Breast epithelium (tissue), 4 donors: ENCODE measurements around the gene HDAC4. TPM values are rescaled to one million over a fixed set of nuclear protein-coding genes. Genes with fewer than 3 reads are reported as not detected.

Experiments used
- DNase-seq, 2 donors: peaks; one replicate each; pipeline ENCODE4 v3.0.0-alpha.2; 2019; ENCODE audit warnings: low spot score in 2 of 2
- H3K27ac ChIP-seq, 2 donors: fragments of 200-600 bp; sonication (generic) in 1 of 2; one replicate each; pipeline ENCODE4 v1.5.1; 2016 to 2019; ENCODE audit warnings: mild to moderate bottlenecking in 1 of 2
- H3K27me3 ChIP-seq, 2 donors: fragments of 200-600 bp; sonication (generic) in 1 of 2; one replicate each; pipeline versions ENCODE4 v1.5.1 to v1.6.0; 2017 to 2019; ENCODE audit warnings: control low read depth in 1 of 2, mild to moderate bottlenecking in 1 of 2
- H3K36me3 ChIP-seq: fragments of 200-600 bp; one replicate; pipeline ENCODE4 v1.5.1; 2019
- H3K4me1 ChIP-seq, 2 donors: fragments of 200-600 bp; sonication (generic); one replicate each; pipeline ENCODE4 v1.5.1; 2016 to 2019; ENCODE audit warnings: control low read depth in 1 of 2
- H3K4me3 ChIP-seq, 3 donors: fragments of 200-600 bp; sonication (generic); 1 replicate in 2 of 3; 2 replicates in 1 of 3; pipeline ENCODE4 v1.5.1; 2016 to 2019; ENCODE audit warnings: mild to moderate bottlenecking in 3 of 3, moderate library complexity in 2 of 3
- H3K9me3 ChIP-seq, 2 donors: fragments of 200-600 bp; sonication (generic) in 1 of 2; one replicate each; pipeline ENCODE4 v1.5.1; 2016 to 2019; ENCODE audit warnings: control low read depth in 1 of 2
- CTCF ChIP-seq, 3 donors: fragments of 450-650 bp; IDR thresholded peaks; one replicate each; pipeline ENCODE4 v1.5.1; 2016 to 2017; ENCODE audit warnings: antibody characterized with exemption in 3 of 3, mild to moderate bottlenecking in 3 of 3, moderate library complexity in 3 of 3
- POLR2A ChIP-seq: fragments of 450-650 bp; IDR thresholded peaks from one replicate; pipeline ENCODE4 v1.6.1; 2016; ENCODE audit warnings: antibody characterized with exemption, mild to moderate bottlenecking, moderate library complexity
- POLR2AphosphoS5 ChIP-seq, 3 donors: sonication (generic); formaldehyde crosslinking; IDR thresholded peaks; one replicate each; pipeline ENCODE4 v1.6.1; 2017; ENCODE audit warnings: antibody characterized with exemption in 3 of 3
- intact Hi-C: fragments of 100-400 bp; cut with DNase I; formaldehyde crosslinking; loops from one replicate; pipeline ENCODE4 v1.15.1; 2023; ENCODE audit warnings: low total_unique reads
- total RNA-seq, 3 donors: library from RNA; depleted of rRNA; stranded (reverse); fragments of >200 nt; gene quantifications; one replicate each; pipeline ENCODE4 v1.1.0, GENCODE V29; 2016

HDAC4 gene
- total RNA-seq, 3 donors from 2014 or later = 20.3 to 36.0 (median 32.8) TPM

GRCh38 chr2:239142296-239142695 is 258.5 kb downstream of the HDAC4 start:
- no peak for DNase-seq
- Histone ChIP-seq H3K27me3 (no peaks in the 10 kb centered on the region), H3K27ac (no peak overlapping the region), H3K36me3 (no peaks in the 10 kb centered on the region), H3K9me3 (no peaks in the 10 kb centered on the region), H3K4me3 (no peak overlapping the region), H3K4me1 (no peaks in the 10 kb centered on the region)
- TF ChIP-seq POLR2A (no peak), CTCF (IDR thresholded peaks at IDR 0.05) (no peak), POLR2AphosphoS5 (IDR thresholded peaks at IDR 0.05) (no peak)
- intact Hi-C loops = no loop called here

- H3K36me3 ChIP-seq = no peaks in the 10 kb centered on the region
- H3K27me3 ChIP-seq = no peaks in the 10 kb centered on the region
- TF ChIP-seq POLR2AphosphoS5 (IDR thresholded peaks at IDR 0.05) (no peak), POLR2A (no peak), CTCF (IDR thresholded peaks at IDR 0.05) (no peak)
- no peak for DNase-seq
- no peaks in the 10 kb centered on the region for H3K4me1 ChIP-seq
- H3K9me3 ChIP-seq = no peaks in the 10 kb centered on the region
- intact Hi-C loops = no loop called here
- H3K4me3 ChIP-seq = no peak overlapping the region
- H3K27ac ChIP-seq = no peak overlapping the region
Observed at GRCh38 chr2:239141021-239141760, 259.6 kb downstream of the HDAC4 start.

GRCh38 chr2:239140346-239141020 is 260.3 kb downstream of the HDAC4 start:
- Histone ChIP-seq H3K4me3 (no peak overlapping the region), H3K4me1 (no peaks in the 10 kb centered on the region), H3K27me3 (no peaks in the 10 kb centered on the region), H3K36me3 (no peaks in the 10 kb centered on the region), H3K27ac (no peak overlapping the region), H3K9me3 (no peaks in the 10 kb centered on the region)
- TF ChIP-seq POLR2A (no peak), CTCF (IDR thresholded peaks at IDR 0.05) (no peak), POLR2AphosphoS5 (IDR thresholded peaks at IDR 0.05) (no peak)
- intact Hi-C loops = no loop called here
- DNase-seq = no peak

GRCh38 chr2:239139566-239139965 is 261.3 kb downstream of the HDAC4 start:
- Histone ChIP-seq H3K4me1 (no peaks in the 10 kb centered on the region), H3K4me3 (no peak overlapping the region), H3K36me3 (no peaks in the 10 kb centered on the region), H3K9me3 (no peaks in the 10 kb centered on the region), H3K27me3 (no peaks in the 10 kb centered on the region), H3K27ac (no peak overlapping the region)
- no peak for TF ChIP-seq POLR2AphosphoS5 (IDR thresholded peaks at IDR 0.05)
- TF ChIP-seq CTCF (IDR thresholded peaks at IDR 0.05) = no peak
- TF ChIP-seq POLR2A = no peak
- no peak for DNase-seq
- intact Hi-C loops = no loop called here

- no peak overlapping the region for H3K27ac ChIP-seq
Observed at GRCh38 chr2:239139101-239139500, 261.7 kb downstream of the HDAC4 start.

More at GRCh38 chr2:239139101-239139500, 261.7 kb downstream of the HDAC4 start:
- H3K36me3 ChIP-seq = peaks cover under 1% of the 10 kb centered on the region
- no peaks in the 10 kb centered on the region for H3K27me3 ChIP-seq
- no peak for DNase-seq
- intact Hi-C loops = no loop called here
- no peaks in the 10 kb centered on the region for H3K9me3 ChIP-seq
- TF ChIP-seq POLR2AphosphoS5 (IDR thresholded peaks at IDR 0.05) (no peak), POLR2A (no peak), CTCF (IDR thresholded peaks at IDR 0.05) (no peak)
- no peak overlapping the region for H3K4me3 ChIP-seq
- no peaks in the 10 kb centered on the region for H3K4me1 ChIP-seq
